Activated CD8-positive, alpha-beta memory T cell treated with anti-CD3 and anti-CD28 coated beads, Interleukin-2, amount 50 U/mL, for 24 hours (primary cell): ENCODE results near the gene MPL.
"Not testable (repeated sequence)": the region's sequence is repeated elsewhere in the genome, so short reads cannot be mapped to it uniquely, and the experiment has no call there.

Source experiments
- DNase-seq: peaks from one replicate; pipeline ENCODE4 v3.0.0-alpha.2; 2020; ENCODE audit errors: extremely low read depth

MPL gene

GRCh38 chr1:43377831-43378230 is 40.2 kb downstream of the MPL start:
- DNase-seq: no peak

- DNase-seq: no peak
These were observed 41.9 kb downstream of the MPL start for GRCh38 chr1:43379476-43379875.

DNA sequence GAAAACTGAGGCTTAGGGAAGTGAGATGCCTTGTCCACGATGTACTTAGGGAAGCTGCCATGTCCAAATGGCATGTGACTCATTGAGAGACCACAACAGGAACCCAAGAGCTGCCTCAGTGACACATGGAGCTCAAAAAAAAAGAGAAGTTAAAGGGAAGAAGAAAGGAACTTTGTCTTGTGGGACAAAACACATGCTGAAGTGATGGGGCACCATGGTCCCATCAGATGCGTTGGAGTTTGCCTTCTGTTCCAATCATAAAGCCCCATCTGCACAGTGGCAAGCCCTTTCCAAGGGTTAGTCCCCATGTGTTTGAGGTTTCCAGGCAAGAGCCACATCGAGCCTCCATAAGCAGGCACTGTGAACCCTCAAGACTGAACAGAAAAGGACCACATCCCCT is 44.0 kb downstream of the MPL start:
- DNase-seq: no peak

DNA sequence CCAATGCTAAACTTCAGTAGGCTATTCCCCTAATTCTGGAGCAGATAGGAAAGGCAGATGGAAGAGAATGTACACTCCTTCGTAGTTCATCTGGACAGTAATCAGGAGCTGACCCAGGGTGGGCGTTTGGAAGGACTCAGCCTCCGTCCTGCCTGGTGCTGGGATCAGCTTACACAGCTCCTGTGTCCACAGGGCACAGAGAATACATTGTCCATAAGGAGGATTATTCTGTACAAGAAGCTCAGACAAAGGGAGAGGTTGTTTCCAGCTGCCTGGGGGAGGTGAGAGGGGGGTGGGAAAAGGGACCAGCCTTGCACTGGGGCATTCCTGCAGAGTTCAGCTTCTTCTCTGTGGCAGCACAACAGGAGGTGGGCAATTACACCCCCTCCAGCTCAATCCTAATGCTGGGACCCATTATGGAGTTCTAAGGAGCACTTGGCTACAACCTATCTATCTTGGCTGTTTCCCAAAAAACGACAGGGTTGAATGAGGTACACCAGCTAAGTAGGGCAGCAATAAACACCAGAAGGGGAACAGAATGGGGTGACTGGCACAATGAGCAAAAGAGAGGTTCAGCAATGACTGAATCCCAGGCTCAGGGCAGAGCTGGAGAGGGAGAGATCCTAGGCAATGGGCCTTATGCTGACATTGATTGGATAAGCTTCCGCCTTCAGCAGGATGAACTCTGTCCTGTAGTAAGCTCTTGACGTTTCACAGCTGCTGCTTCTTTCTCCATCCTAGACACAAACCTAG is 44.6 kb downstream of the MPL start:
- DNase-seq: no peak

- DNase-seq: no peak
These were observed 45.8 kb downstream of the MPL start for GRCh38 chr1:43383449-43383848.

- DNase-seq: no peak
These were observed 49.1 kb downstream of the MPL start for GRCh38 chr1:43386676-43387075.

DNA sequence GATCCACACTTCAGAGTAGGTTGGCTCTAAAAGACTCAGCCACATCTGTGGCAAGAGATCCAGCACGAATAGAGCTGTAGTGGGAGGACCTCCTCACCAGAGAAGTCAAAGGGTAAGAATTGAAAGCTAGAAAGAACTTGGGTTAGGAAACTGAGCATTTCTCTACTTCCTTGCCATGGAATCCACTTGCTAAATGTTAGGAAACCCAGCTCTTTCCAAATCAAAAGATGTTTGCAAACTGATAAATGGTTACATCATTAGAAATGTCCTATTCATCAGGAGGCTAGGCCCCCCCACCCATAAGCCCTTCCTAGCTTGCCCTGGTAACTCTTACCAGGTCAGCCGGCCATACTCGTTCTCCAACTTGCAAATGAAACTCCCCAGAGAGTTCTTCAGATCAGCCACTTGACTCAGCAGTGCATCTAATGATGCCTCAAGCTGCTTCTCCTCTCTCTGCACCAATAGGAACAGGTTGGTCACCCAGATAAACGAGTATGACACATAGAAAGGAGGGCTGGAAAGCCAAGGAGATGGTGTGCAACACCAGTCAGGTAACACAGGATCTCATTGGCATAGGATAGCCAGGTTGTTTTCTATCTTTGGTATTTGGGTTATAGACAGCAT is 50.5 kb downstream of the MPL start:
- no peak for DNase-seq

GRCh38 chr1:43388613-43389012 is 51.0 kb downstream of the MPL start:
- no peak for DNase-seq

DNA sequence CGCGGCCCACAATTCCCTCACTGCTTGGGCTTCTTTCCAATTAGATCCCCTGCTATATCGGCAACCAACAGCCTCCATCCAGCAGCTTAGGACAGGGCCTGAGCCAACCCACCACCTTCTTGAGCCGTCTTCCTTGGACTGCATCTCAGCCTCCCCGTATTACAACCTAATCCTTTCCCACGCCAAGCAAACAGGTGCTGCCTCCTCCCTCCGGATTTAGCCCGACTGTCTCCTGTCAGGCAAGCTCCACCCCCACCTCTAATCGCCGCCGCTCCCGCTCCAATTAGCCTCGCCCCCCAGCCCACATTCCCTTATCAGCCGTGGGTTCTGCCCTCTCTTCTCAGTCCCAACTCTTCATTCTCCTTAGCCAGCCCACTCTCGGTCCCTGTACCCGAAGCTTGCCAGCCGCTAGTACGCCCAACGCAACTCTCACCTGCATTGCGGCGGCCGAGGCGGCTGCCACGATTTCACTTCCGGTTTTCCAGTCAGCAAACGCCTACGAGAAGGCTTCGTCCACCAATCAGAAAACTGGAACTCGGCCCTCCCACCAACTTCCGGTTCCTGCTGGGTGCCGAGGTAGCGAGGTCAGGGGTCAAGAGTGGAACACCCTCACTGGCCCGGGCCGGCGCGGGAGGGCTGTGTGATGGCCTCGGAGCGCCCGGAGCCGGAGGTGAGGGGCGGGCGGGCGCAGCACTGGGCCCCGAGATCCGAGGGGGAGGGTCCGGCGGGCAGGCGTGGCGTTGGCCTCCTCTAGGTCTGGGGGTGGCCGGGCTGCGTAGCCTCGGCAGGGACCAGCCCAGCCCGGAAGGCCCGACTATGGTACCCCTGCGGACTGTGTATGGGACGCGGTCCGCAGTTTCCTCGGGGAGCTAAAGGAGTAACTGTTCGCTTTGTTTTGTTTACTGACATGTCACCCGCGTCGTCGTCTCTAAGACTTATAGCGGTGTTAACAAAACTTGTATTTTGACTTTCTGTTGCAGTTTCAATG is 52.0 kb downstream of the MPL start, which contains the start of the genes MED8 and SZT2:
Gene MED8, minus strand, starts transcription at position 475 of the 988 bp plus-strand sequence. Its CDS starts 36 bp downstream, at position 439.
Gene SZT2, plus strand, starts transcription at position 574 of the 988 bp plus-strand sequence. Its CDS starts 70 bp downstream, at position 644.
- peak; percentile 91 for DNase-seq

- DNase-seq: no peak
These were observed 55.1 kb downstream of the MPL start for GRCh38 chr1:43392702-43393101.

DNA sequence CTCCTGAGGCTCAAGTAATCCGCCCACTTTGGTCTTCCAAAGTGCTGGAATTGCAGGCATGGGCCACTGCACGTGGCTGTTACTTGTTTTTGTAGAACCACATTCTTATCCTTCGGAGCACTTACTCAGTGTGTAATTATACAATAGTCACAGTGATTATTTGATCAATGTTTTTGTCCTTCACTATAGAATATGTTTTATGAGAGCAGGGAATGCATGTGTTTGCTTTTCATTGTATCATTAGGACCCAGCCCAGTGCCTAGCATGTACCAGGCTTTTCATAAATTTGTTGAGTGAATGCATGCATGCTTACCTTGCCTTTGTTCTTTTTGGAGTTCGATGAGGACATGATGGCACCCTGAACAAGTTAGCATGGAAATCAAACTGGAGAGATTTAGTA is 57.9 kb downstream of the MPL start:
- no peak for DNase-seq

DNA sequence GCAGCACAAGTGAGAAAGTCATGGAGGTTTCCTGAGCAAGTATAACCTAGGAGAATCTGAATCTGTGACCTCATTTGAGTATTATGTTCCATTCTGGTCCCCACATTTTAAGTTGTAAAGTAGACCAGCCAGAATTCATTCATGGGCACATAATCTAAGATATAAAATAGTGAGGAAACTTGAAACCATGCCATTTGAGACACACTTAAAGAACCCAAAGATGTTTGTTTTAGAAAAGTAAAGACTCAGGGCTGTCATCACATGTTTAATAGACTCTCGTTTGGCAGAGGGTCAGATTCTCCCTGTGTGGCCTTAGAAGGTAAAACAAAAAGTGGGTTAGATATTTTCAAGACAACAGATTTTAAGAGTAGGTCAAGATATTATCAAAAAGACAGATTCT is 58.4 kb downstream of the MPL start:
- no peak for DNase-seq

- no peak for DNase-seq
These were observed 60.6 kb downstream of the MPL start for GRCh38 chr1:43398227-43398626.

DNA sequence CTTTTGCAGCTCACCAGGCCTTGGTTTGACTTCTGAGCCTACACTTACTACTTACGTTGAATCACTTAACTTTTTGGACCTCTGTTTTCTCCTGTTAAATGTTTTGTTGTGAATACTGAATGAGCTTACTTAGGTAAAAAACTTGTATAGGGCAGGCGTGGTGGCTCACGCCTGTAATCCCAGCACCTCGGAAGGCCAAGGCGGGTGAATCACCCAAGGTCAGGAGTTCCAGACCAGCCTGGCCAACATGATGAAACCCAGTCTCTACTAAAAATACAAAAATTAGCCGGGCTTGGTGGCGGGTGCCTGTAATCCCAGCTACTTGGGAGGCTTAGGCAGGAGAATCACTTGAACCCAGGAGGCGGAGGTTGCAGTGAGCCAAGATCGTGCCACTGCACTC is 62.8 kb downstream of the MPL start:
- not testable (repeated sequence) for DNase-seq

DNA sequence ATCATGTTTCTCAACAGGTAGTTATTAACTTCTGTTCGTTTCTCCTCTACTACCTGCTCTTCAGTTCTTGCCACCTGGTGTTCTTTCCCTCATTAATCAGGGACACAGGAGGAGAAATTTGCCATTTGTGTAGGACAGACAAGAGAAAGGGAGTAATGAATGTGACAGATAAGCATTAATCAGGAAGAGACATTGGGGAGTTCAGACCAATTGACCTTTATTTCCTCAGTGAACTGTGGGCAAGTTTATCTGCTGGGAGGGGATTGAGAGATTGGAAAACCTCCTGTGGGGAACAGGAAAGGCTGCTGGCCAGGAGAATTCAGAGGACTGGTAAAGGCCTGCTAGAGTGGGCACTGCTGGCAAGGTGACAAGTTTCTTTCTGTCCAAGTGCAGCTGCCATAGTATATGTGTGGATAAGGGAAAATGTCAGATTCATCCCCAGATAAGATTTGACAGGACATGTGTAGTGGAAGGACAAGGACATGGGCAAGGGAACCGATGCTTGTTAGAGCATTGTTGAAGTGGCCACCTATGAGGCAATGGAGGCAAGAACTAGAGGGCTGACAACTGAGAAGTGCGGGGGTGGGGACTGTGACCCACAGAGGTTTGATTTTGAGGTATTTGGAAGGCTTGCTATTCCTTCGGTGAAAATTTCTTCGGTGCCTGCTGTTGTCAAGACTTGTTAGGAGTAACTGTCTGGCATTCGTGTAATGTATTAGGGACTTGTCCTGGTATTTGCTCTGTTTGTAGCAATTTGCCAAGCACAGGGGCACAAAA is 64.7 kb downstream of the MPL start:
- DNase-seq: no peak
